Measurements from ENCODE around the gene SLC25A3.
"Not testable (repeated sequence)": the region's sequence is repeated elsewhere in the genome, so short reads cannot be mapped to it uniquely, and the experiment has no call there.

The SLC25A3 gene

DNA sequence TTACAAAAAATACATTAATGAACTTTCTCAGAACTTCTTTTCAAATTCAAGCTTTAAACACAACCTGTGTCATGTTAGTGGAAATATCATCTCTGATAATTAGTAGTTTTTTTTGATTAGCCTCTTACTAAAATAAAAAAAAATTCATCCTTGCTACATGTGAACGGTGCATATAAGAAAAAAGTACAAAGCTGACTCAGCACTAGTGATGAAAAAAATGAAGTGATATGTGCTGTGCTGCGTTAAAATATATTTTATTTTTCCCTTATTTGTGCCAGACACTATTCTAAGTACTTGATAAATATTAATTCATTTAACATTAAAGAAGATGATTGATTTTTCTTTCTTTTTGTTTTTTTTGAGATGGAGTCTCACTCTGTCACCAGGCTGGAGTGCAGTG is 43.6 kb downstream of the SLC25A3 start:
- DNase-seq (ENCODE audit: low read depth in 1 of 2, low spot score in 1 of 2) = no peak
- TF ChIP-seq, protein P1, sequence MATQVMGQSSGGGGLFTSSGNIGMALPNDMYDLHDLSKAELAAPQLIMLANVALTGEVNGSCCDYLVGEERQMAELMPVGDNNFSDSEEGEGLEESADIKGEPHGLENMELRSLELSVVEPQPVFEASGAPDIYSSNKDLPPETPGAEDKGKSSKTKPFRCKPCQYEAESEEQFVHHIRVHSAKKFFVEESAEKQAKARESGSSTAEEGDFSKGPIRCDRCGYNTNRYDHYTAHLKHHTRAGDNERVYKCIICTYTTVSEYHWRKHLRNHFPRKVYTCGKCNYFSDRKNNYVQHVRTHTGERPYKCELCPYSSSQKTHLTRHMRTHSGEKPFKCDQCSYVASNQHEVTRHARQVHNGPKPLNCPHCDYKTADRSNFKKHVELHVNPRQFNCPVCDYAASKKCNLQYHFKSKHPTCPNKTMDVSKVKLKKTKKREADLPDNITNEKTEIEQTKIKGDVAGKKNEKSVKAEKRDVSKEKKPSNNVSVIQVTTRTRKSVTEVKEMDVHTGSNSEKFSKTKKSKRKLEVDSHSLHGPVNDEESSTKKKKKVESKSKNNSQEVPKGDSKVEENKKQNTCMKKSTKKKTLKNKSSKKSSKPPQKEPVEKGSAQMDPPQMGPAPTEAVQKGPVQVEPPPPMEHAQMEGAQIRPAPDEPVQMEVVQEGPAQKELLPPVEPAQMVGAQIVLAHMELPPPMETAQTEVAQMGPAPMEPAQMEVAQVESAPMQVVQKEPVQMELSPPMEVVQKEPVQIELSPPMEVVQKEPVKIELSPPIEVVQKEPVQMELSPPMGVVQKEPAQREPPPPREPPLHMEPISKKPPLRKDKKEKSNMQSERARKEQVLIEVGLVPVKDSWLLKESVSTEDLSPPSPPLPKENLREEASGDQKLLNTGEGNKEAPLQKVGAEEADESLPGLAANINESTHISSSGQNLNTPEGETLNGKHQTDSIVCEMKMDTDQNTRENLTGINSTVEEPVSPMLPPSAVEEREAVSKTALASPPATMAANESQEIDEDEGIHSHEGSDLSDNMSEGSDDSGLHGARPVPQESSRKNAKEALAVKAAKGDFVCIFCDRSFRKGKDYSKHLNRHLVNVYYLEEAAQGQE (IDR thresholded peaks at IDR 0.05; ENCODE audit: insufficient replicate concordance, low read depth) = no peak
- TF ChIP-seq SPI1 (IDR thresholded peaks at IDR 0.05; ENCODE audit: borderline replicate concordance, low read depth) (no peak), GABPA (IDR thresholded peaks at IDR 0.05; ENCODE audit: low read depth) (no peak), POLR2AphosphoS5 (IDR thresholded peaks at IDR 0.05; ENCODE audit: low read depth) (no peak)
- TF ChIP-seq, protein P2, sequence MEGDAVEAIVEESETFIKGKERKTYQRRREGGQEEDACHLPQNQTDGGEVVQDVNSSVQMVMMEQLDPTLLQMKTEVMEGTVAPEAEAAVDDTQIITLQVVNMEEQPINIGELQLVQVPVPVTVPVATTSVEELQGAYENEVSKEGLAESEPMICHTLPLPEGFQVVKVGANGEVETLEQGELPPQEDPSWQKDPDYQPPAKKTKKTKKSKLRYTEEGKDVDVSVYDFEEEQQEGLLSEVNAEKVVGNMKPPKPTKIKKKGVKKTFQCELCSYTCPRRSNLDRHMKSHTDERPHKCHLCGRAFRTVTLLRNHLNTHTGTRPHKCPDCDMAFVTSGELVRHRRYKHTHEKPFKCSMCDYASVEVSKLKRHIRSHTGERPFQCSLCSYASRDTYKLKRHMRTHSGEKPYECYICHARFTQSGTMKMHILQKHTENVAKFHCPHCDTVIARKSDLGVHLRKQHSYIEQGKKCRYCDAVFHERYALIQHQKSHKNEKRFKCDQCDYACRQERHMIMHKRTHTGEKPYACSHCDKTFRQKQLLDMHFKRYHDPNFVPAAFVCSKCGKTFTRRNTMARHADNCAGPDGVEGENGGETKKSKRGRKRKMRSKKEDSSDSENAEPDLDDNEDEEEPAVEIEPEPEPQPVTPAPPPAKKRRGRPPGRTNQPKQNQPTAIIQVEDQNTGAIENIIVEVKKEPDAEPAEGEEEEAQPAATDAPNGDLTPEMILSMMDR (IDR thresholded peaks at IDR 0.05; ENCODE audit: insufficient read depth, low read length) = no peak
- H3K4me3 ChIP-seq (replicated peaks; ENCODE audit: insufficient read depth, low read length) = no peak overlapping the region
- no peak overlapping the region for H3K27ac ChIP-seq (replicated peaks)
- H3K27me3 ChIP-seq (ENCODE audit: insufficient read depth, poor library complexity, severe bottlenecking) = no peaks in the 10 kb centered on the region

DNA sequence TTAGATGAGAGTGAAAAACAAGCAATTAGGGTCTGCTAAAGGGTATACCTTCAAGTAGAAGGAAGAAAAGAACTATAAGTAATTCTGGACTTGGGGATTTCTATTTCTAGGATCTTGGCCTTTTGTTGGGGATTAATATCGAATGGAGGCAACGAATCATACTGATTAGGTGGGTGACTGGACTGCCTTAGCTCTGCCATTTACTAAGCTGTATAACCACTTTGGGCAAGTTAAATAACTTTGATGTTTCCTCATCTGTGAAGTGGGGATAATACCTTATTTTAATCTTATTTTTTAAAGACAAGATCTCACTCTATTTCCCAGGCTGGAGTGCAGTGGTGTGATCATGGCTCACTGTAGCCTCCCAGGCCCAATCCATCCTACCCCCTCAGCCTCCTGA is 44.5 kb downstream of the SLC25A3 start:
- no peak overlapping the region for H3K27ac ChIP-seq (replicated peaks)
- TF ChIP-seq GABPA (IDR thresholded peaks at IDR 0.05; ENCODE audit: low read depth) (no peak), POLR2AphosphoS5 (IDR thresholded peaks at IDR 0.05; ENCODE audit: low read depth) (no peak), SPI1 (IDR thresholded peaks at IDR 0.05; ENCODE audit: borderline replicate concordance, low read depth) (no peak)
- TF ChIP-seq, protein P1 (IDR thresholded peaks at IDR 0.05; ENCODE audit: insufficient replicate concordance, low read depth) = no peak
- TF ChIP-seq, protein P2 (IDR thresholded peaks at IDR 0.05; ENCODE audit: insufficient read depth, low read length) = no peak
- H3K27me3 ChIP-seq (ENCODE audit: insufficient read depth, poor library complexity, severe bottlenecking) = no peaks in the 10 kb centered on the region
- no peak for DNase-seq (ENCODE audit: low read depth in 1 of 2, low spot score in 1 of 2)
- H3K4me3 ChIP-seq (replicated peaks; ENCODE audit: insufficient read depth, low read length) = no peak overlapping the region

DNA sequence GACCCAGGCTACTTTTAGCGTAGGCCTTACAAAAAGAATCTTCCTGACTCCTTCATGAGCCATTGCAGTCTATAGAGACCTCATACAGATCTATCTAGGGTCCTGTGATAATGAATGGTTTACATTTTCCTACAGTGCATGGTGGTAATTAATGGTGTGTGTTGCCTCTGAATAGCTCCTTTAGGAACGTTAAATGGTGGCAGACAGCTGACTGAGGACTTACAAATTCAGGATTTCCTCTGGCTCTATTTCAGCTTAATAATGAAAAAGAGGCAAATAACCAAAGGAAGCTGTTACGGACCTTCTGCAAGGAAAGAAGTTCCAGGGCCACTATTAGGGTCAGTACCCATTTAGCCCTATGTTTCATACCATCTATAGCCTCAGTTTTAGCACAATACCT is 46.0 kb downstream of the SLC25A3 start:
- H3K27me3 ChIP-seq (ENCODE audit: insufficient read depth, poor library complexity, severe bottlenecking) = no peaks in the 10 kb centered on the region
- H3K4me3 ChIP-seq (replicated peaks; ENCODE audit: insufficient read depth, low read length) = no peak overlapping the region
- TF ChIP-seq, protein P2 (IDR thresholded peaks at IDR 0.05; ENCODE audit: insufficient read depth, low read length) = no peak
- TF ChIP-seq POLR2AphosphoS5 (IDR thresholded peaks at IDR 0.05; ENCODE audit: low read depth) (no peak), GABPA (IDR thresholded peaks at IDR 0.05; ENCODE audit: low read depth) (no peak), SPI1 (IDR thresholded peaks at IDR 0.05; ENCODE audit: borderline replicate concordance, low read depth) (no peak)
- TF ChIP-seq, protein P1 (IDR thresholded peaks at IDR 0.05; ENCODE audit: insufficient replicate concordance, low read depth) = no peak
- DNase-seq (ENCODE audit: low read depth in 1 of 2, low spot score in 1 of 2) = no peak
- no peak overlapping the region for H3K27ac ChIP-seq (replicated peaks)

DNA sequence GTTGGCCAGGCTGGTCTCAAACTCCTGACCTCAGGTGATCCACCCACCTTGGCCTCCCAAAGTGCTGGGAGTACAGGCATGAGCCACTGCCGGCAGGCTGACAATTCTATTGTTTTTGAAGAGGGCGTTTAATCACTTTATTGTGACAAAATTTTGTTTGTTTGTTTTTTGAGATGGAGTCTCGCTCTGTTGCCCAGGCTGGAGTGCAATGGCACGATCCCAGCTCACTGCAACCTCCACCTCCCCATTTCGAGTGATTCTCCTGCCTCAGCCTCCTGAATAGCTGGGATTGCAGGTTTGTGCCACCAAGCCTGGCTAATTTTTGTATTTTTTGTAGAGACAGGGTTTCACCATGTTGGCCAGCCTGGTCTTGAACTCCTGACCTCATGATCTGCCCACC is 49.3 kb downstream of the SLC25A3 start:
- H3K27me3 ChIP-seq (ENCODE audit: insufficient read depth, poor library complexity, severe bottlenecking); H3K27ac ChIP-seq (replicated peaks); DNase-seq (ENCODE audit: low read depth in 1 of 2, low spot score in 1 of 2): not testable (repeated sequence)
- H3K4me3 ChIP-seq (replicated peaks; ENCODE audit: insufficient read depth, low read length) = peak overlapping the region; percentile 99; the same call in 1 of the 2 replicates
